PFSK-1 (cell line): ENCODE data around the gene LHX4.

Experiments
- FOXP2 ChIP-seq: optimal IDR thresholded peaks from 2 replicates; pipeline ENCODE3; 2011; ENCODE audit warnings: borderline replicate concordance, control low read depth, inconsistent platforms; ENCODE audit not compliant: insufficient read depth; ENCODE audit errors: extremely low read length, extremely low read depth
- POLR2AphosphoS5 ChIP-seq: IDR thresholded peaks from 2 replicates; pipeline ENCODE4 v1.6.1; 2012; ENCODE audit warnings: low read depth, mild to moderate bottlenecking, control low read depth, low read length, moderate library complexity
- REST ChIP-seq, 2 experiments: IDR thresholded peaks; 2 replicates each; pipeline versions ENCODE4 v1.6.1 to v1.8.0; 2011 to 2012; ENCODE audit warnings: low read depth in 2 of 2, low read length in 2 of 2, control low read depth in 1 of 2, inconsistent platforms in 1 of 2, mild to moderate bottlenecking in 1 of 2, moderate library complexity in 1 of 2; ENCODE audit not compliant: insufficient read depth in 1 of 2
- SIN3A ChIP-seq: IDR thresholded peaks from 2 replicates; pipeline ENCODE4 v1.6.1; 2012; ENCODE audit warnings: mild to moderate bottlenecking, low read length, moderate library complexity, borderline replicate concordance; ENCODE audit not compliant: insufficient read depth
- TAF1 ChIP-seq: IDR thresholded peaks from 2 replicates; pipeline ENCODE4 v1.6.1; 2012; ENCODE audit warnings: low read length, control low read depth, borderline replicate concordance; ENCODE audit not compliant: insufficient read depth

The LHX4 gene

GRCh38 chr1:180288940-180289339 lies 58.9 kb downstream of the LHX4 start:
- TF ChIP-seq FOXP2: no peak
- no peak for TF ChIP-seq REST (IDR thresholded peaks at IDR 0.05; ENCODE audit: insufficient read depth in 1 of 2, low read depth in 2 of 2, low read length in 2 of 2)
- TF ChIP-seq TAF1: no peak
- no peak for TF ChIP-seq SIN3A
- no peak for TF ChIP-seq POLR2AphosphoS5

- TF ChIP-seq POLR2AphosphoS5 (no peak), SIN3A (no peak), TAF1 (no peak), FOXP2 (no peak), REST (IDR thresholded peaks at IDR 0.05; ENCODE audit: insufficient read depth in 1 of 2, low read depth in 2 of 2, low read length in 2 of 2) (no peak)
Measured at GRCh38 chr1:180290265-180291001, 60.4 kb downstream of the LHX4 start.

GRCh38 chr1:180291004-180291403 lies 60.9 kb downstream of the LHX4 start:
- no peak for TF ChIP-seq TAF1
- TF ChIP-seq POLR2AphosphoS5: no peak
- TF ChIP-seq REST (IDR thresholded peaks at IDR 0.05; ENCODE audit: insufficient read depth in 1 of 2, low read depth in 2 of 2, low read length in 2 of 2): no peak
- no peak for TF ChIP-seq FOXP2
- no peak for TF ChIP-seq SIN3A

- no peak for TF ChIP-seq SIN3A
- no peak for TF ChIP-seq REST (IDR thresholded peaks at IDR 0.05; ENCODE audit: insufficient read depth in 1 of 2, low read depth in 2 of 2, low read length in 2 of 2)
- TF ChIP-seq POLR2AphosphoS5: no peak
- TF ChIP-seq FOXP2: no peak
- no peak for TF ChIP-seq TAF1
Measured at GRCh38 chr1:180294711-180295110, 64.6 kb downstream of the LHX4 start.

GRCh38 chr1:180295999-180296398 lies 65.9 kb downstream of the LHX4 start:
- TF ChIP-seq REST (IDR thresholded peaks at IDR 0.05; ENCODE audit: insufficient read depth in 1 of 2, low read depth in 2 of 2, low read length in 2 of 2) (no peak), SIN3A (no peak), TAF1 (no peak), FOXP2 (no peak), POLR2AphosphoS5 (no peak)
